ENCODE data around the gene PSEN2.
"Not testable (repeated sequence)": the region's sequence is repeated elsewhere in the genome, so short reads cannot be mapped to it uniquely, and the experiment has no call there.

- TF ChIP-seq, protein P1, sequence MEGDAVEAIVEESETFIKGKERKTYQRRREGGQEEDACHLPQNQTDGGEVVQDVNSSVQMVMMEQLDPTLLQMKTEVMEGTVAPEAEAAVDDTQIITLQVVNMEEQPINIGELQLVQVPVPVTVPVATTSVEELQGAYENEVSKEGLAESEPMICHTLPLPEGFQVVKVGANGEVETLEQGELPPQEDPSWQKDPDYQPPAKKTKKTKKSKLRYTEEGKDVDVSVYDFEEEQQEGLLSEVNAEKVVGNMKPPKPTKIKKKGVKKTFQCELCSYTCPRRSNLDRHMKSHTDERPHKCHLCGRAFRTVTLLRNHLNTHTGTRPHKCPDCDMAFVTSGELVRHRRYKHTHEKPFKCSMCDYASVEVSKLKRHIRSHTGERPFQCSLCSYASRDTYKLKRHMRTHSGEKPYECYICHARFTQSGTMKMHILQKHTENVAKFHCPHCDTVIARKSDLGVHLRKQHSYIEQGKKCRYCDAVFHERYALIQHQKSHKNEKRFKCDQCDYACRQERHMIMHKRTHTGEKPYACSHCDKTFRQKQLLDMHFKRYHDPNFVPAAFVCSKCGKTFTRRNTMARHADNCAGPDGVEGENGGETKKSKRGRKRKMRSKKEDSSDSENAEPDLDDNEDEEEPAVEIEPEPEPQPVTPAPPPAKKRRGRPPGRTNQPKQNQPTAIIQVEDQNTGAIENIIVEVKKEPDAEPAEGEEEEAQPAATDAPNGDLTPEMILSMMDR (IDR thresholded peaks at IDR 0.05): not testable (repeated sequence)
- not testable (repeated sequence) for TF ChIP-seq POLR2A (IDR thresholded peaks at IDR 0.05)
Observed at GRCh38 chr1:226837966-226838365, 32.5 kb upstream of the PSEN2 start.
